LNCAP (cell line): ENCODE data around the gene C14orf93.

ENCODE experiments used
- TF ChIP-seq, protein P1 (sequence below): fragments of 450-650 bp; IDR thresholded peaks from 2 replicates; pipeline ENCODE4 v1.5.1; 2017; ENCODE audit warnings: mild to moderate bottlenecking

C14orf93 gene

GRCh38 chr14:23021889-23022442, 12.0 kb upstream of the C14orf93 start:
- TF ChIP-seq, protein P1, sequence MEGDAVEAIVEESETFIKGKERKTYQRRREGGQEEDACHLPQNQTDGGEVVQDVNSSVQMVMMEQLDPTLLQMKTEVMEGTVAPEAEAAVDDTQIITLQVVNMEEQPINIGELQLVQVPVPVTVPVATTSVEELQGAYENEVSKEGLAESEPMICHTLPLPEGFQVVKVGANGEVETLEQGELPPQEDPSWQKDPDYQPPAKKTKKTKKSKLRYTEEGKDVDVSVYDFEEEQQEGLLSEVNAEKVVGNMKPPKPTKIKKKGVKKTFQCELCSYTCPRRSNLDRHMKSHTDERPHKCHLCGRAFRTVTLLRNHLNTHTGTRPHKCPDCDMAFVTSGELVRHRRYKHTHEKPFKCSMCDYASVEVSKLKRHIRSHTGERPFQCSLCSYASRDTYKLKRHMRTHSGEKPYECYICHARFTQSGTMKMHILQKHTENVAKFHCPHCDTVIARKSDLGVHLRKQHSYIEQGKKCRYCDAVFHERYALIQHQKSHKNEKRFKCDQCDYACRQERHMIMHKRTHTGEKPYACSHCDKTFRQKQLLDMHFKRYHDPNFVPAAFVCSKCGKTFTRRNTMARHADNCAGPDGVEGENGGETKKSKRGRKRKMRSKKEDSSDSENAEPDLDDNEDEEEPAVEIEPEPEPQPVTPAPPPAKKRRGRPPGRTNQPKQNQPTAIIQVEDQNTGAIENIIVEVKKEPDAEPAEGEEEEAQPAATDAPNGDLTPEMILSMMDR: no peak

GRCh38 chr14:23021434-23021833, 11.5 kb upstream of the C14orf93 start:
- TF ChIP-seq, protein P1: no peak

GRCh38 chr14:23020143-23021128, 10.5 kb upstream of the C14orf93 start:
- TF ChIP-seq, protein P1: no peak

- TF ChIP-seq, protein P1: no peak
Observed at GRCh38 chr14:23018107-23018506, 8.2 kb upstream of the C14orf93 start.

- TF ChIP-seq, protein P1: no peak
Observed at GRCh38 chr14:23017091-23017490, 7.1 kb upstream of the C14orf93 start.

GRCh38 chr14:23015618-23016017, 5.7 kb upstream of the C14orf93 start:
- TF ChIP-seq, protein P1: no peak

GRCh38 chr14:23013054-23013748, 3.3 kb upstream of the C14orf93 start:
- TF ChIP-seq, protein P1: no peak
